Ureter (tissue), 1 donor: ENCODE data around the gene SNX17. TPM values are rescaled to one million over a fixed set of nuclear protein-coding genes. Genes with fewer than 3 reads are reported as not detected.

Experiments used
- DNase-seq: peaks from one replicate; pipeline ENCODE4 v3.0.0-alpha.2; 2020; ENCODE audit warnings: low spot score
- total RNA-seq: library from RNA; stranded (reverse); gene quantifications from one replicate; pipeline ENCODE4 v1.2.4, GENCODE V29; 2023
- donor health status: DM: yes; HTN: yes; CAD: no.

The SNX17 gene
- total RNA-seq, 1 donor from 2014 or later, result 102 TPM

DNA sequence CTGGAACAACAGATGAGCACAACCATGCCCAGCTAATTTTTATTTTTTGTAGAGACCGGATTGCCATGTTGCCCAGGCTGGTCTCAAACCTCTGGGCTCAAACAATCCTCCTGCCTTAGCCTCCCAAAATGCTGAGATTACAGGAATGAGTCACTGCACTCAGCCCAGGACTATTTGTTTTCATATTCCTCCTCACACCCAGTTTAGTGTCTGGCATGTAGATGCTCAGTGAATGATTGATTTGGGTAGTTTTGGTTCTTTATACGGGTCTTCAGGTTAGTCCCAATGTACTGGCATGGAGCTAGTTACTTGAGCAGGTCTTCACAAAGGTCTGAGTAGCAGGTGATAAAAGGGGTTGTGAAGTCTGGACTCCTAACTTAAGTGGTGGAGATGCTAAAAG, 6.5 kb upstream of the SNX17 start:
- DNase-seq, result no peak

GRCh38 chr2:27369471-27370025, 868 bp upstream of the SNX17 start:
- no peak for DNase-seq

- peak; percentile 61 for DNase-seq
Observed at GRCh38 chr2:27370816-27371620, 602 bp downstream of the SNX17 start.

GRCh38 chr2:27372937-27373336, 2.5 kb downstream of the SNX17 start:
- DNase-seq, result no peak

DNA sequence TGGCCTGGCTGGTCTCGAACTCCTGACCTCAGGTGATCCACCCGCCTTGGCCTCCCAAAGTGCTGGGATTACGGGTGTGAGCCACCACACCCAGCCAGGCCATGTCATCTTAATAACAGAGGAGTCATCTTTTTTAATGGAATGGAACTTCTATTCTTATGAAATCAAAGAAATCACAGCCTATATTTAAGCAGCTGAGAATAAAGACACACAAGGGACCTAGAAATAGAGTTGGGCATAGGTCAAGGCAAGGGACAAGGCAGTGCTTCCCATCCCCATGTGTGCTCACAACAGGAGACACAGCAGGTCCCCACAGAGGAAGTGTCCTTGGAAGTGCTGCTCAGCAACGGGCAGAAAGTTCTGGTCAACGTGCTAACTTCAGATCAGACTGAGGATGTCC, 3.2 kb downstream of the SNX17 start:
- DNase-seq, result no peak

DNA sequence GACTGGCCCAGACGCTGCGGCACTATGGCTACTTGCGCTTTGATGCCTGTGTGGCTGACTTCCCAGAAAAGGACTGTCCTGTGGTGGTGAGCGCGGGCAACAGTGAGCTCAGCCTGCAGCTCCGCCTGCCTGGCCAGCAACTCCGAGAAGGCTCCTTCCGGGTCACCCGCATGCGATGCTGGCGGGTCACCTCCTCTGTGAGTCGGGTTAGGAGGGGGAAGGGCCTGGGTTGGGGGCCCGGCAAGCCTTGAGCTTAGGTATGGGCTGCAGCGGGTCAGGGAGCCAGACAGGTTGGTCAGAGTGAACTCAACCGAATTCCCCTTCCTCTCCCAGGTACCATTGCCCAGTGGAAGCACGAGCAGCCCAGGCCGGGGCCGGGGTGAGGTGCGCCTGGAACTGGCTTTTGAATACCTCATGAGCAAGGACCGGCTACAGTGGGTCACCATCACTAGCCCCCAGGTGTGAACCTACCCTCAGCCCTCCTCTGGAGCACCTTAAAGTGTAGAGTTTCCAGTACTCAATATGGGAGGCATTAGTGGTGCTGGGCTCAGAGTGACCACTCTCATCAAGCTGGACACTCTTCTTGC, 5.2 kb downstream of the SNX17 start:
- no peak for DNase-seq

- no peak for DNase-seq
Observed at GRCh38 chr2:27376151-27376865, 5.9 kb downstream of the SNX17 start.

GRCh38 chr2:27376866-27377617, 6.6 kb downstream of the SNX17 start:
- DNase-seq, result no peak

- no peak for DNase-seq
Observed at GRCh38 chr2:27377618-27378095, 7.2 kb downstream of the SNX17 start.

DNA sequence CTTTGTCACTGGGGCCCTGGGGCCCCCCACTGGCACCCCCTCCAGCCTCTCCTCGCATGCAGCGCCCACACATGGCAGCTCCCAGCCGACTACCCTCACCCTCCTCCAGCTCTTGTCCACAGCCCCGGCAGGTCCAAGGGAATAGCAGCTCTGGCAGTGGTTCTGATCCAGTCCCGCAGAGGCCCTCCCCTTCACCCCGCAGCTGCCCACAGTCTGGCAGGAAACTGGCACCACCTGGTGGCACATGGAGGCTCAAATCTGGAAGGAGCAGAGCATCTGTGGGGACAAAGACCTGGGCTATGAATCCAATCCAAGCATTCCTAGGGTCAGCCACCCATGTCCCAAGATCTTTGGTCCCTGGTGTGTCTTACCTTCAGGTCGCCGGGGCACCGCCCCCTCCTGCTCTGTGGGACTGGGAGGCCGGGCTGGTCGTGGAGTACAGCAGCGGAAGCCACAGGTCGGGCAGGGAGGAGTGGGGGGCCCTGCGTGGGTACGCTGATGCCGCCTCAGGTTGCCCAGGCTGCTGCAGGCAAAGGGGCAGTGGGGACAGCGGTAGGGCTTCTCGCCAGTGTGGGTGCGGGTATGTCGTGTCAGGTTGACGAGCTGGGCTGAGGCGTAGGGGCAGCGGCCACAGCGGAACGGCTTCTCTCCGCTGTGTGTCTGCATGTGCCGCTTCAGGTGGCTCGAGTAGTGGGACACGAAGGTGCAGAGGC, 7.8 kb downstream of the SNX17 start:
- DNase-seq, result peak; percentile 49

DNA sequence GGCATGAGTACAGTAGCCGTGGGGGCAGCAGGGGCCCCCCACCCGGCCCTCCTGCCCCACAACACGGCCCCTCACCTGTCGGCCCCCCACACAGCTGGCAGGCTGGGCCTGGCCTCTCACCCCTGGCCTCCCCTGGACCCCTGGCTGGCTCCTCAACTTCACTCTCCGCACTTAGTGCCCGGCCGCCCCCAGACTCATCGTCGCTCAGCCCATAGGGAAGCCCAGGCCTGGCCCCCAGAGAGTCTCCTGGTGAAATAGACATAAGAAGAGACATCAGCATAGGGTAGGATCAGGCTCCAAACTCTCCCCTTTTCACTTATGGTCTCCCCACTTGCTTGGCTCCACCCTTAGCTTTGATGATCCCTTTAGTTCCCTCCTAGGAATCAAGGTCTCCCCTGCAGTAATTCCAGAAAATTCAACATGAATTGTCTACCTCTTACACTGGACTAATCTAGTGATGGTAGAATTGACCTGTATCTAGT, 8.4 kb downstream of the SNX17 start:
- DNase-seq, result no peak

GRCh38 chr2:27379383-27379835, 9.0 kb downstream of the SNX17 start:
- no peak for DNase-seq

- DNase-seq, result peak; percentile 83
Observed at GRCh38 chr2:27379836-27380625, 9.6 kb downstream of the SNX17 start.

DNA sequence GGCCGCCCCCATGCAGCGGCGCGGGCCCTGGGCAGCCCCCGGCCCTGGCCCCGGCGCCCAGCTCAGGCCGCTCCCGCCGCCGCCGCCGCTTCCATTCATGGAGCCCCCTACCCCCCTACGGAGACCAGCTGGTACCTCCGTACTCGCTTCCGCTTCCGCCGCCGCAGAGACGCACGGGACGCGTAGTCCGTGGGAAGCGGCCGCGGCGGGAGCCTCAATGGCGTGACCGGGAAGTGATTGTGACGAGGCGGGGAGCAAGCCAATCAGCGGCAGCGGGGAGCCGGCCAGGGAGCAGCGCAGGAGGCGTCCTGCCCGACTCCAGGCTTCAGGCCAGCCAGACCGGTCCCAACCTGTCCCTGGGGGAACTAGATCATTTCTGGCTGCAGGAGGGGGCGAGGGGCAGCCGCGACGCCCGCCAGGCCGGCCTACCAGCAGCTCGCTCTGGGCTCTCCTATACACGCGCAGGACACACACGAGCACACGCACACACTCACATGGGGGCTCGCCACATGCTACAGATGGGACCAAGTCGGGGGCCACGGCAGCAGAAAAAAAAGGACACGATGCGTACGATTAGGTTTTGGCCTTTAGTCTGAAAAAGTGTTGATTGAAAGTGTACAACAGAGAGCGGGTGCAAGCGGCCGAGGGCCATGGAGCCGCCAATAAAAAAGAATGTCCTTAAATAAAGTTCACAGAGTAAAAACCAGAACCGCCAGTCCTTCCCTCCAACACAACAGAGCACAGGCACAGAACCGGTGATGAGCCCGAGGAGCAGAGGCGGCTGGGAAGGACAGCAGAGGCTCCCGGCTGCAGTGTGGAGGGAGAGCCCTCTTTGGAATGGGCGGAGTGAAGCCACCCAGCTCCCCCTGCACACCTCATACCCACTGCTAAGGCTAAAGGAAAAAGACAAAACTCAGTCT, 10.5 kb downstream of the SNX17 start, which contains the start of gene ZNF513:
Gene ZNF513 (minus strand): TSS at position 109 of the 920 bp plus-strand sequence. CDS start 208 bp downstream, outside the sequence.
- peak; percentile 98 for DNase-seq

DNA sequence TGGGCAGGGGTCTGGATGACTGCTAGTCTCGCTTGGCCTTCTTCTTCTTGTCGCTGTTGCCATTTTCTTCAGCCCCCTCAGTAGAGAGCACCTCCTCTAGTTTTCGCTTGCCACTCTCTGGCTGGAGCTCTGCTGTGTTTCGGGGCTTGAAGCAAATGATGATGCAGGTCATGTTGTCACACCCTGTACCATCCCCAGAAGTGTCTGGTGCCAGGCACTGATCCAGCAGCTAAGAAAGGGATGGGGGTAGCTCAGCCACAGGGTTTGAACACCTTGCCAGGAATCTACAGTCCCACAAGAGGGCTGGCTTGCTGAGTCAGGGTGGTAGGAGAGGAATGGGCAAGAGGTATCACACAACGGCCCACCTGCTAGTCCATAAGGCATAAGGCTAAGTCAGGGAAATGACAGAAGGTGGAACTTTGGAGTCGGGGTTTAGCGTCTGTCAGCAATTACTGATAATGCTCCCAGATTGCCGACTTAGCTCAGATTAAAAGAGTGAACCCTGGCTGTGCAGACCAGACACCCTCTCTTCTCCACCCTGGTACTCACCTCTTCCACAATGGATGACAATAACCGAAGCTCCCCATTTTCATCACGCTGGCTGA, 11.3 kb downstream of the SNX17 start:
- DNase-seq, result no peak

DNA sequence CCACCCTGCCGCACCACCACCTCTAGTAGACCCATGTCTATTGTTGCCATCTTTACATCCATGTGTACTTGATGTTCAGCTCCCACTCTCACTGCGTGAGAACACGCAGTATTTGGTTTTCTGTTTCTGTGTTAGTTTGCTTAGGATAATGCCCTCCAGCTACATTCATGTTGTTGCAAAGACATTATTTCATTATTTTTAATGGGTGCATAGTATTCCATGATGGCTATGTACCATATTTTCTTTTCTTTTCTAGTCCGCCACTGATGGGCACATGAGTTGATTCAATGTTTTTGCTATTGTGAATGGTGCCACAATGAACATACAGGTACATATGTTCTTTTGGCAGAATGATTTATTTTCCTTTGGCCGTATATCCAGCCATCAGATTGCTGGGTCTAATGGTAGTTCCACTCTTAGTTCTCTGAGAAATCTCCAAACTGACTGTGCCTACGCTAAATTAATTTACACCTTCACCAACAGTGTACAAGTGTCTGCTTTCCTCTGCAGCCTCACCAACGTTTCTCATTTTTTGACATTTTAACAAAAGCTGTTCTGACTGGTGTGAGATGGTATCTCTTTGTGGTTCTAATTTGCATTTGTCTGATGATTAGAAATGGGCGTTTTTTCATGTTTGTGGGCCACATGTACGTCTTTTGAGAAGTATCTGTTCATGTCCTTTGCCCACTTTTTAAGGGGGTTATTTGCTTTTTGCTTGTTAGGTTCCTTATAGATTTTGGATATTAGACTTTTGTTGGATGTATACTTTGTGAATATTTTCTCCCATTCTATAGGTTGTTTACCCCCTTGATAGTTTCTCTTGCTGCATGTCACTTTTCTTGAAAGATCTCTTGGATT, 20.6 kb downstream of the SNX17 start:
- no peak for DNase-seq

DNA sequence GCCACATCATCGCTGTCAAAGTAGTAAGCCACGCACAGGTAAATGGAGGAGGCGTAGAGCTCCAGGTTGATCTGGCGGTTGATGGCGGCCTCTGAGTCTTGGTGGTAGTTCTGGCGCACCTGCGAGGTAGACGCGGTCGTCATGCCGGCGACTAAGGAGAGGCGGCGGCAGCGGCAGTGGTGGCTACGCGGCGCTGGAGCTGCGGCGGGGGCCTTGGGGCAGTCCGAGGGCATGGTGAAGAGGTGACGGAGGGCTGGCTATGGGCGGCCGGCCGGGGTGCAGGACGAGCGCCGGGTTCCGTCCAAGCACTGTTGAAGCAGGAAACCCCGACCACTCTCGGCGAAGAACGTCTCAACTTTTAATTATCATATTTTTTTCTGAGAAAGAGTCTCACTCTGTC, 22.8 kb downstream of the SNX17 start:
- no peak for DNase-seq
